Tibial nerve (tissue), 4 donors: Measurements from ENCODE around the gene COL27A1. TPM values are rescaled to one million over a fixed set of nuclear protein-coding genes. Genes with fewer than 3 reads are reported as not detected.
A peak's percentile ranks its signal among the peaks of the same experiment; 100 is the strongest.

Experiments used
- DNase-seq, 2 donors: peaks; one replicate each; pipeline ENCODE4 v3.0.0-alpha.2; 2019; ENCODE audit warnings: low spot score in 2 of 2
- H3K27ac ChIP-seq, 4 donors: fragments of 200-600 bp; sonication (generic) in 3 of 4; one replicate each; pipeline ENCODE4 v1.5.1; 2017 to 2019; ENCODE audit warnings: mild to moderate bottlenecking in 1 of 4
- H3K27me3 ChIP-seq, 2 donors: fragments of 200-600 bp; sonication (generic) in 1 of 2; one replicate each; pipeline versions ENCODE4 v1.5.1 to v1.6.0; 2017 to 2019
- H3K36me3 ChIP-seq, 3 donors: fragments of 200-600 bp; sonication (generic); one replicate each; pipeline ENCODE4 v1.5.1; 2018 to 2019
- H3K4me1 ChIP-seq, 4 donors: fragments of 200-600 bp; sonication (generic) in 3 of 4; one replicate each; pipeline ENCODE4 v1.5.1; 2017 to 2019
- H3K4me3 ChIP-seq, 4 donors: fragments of 200-600 bp; sonication (generic) in 3 of 4; one replicate each; pipeline ENCODE4 v1.5.1; 2017 to 2019; ENCODE audit warnings: mild to moderate bottlenecking in 1 of 4, moderate library complexity in 1 of 4
- H3K9me3 ChIP-seq, 4 donors: fragments of 200-600 bp; sonication (generic) in 3 of 4; one replicate each; pipeline ENCODE4 v1.5.1; 2017 to 2019
- CTCF ChIP-seq, 5 experiments: fragments of 200-600 bp in 3 of 5; fragments of 450-650 bp in 2 of 5; sonication (generic) in 3 of 5; IDR thresholded peaks; one replicate each; pipeline ENCODE4 v1.5.1; 2016 to 2019; ENCODE audit warnings: antibody characterized with exemption in 5 of 5, mild to moderate bottlenecking in 3 of 5, moderate library complexity in 2 of 5
- EP300 ChIP-seq, 2 donors: sonication (generic); formaldehyde crosslinking; IDR thresholded peaks; one replicate each; pipeline ENCODE4 v1.6.1; 2017; ENCODE audit warnings: antibody characterized with exemption in 2 of 2, mild to moderate bottlenecking in 1 of 2
- POLR2A ChIP-seq, 2 donors: fragments of 450-650 bp; IDR thresholded peaks; one replicate each; pipeline ENCODE4 v1.6.1; 2017; ENCODE audit warnings: antibody characterized with exemption in 2 of 2, mild to moderate bottlenecking in 2 of 2, moderate library complexity in 2 of 2
- WGBS, 2 donors: methylation state at CpG; one replicate each; pipeline ENCODE4 v1.1.5; 2018; 5-methylcytosine and 5-hydroxymethylcytosine counted together
- total RNA-seq, 4 donors: library from RNA; depleted of rRNA; stranded (reverse); fragments of >200 nt; gene quantifications; one replicate each; pipeline ENCODE4 v1.1.0, GENCODE V29; 2016

COL27A1 gene
- total RNA-seq, 4 donors from 2014 or later, result 14.9 to 55.8 (median 27.7) TPM

GRCh38 chr9:114214686-114215414, 59.5 kb downstream of the COL27A1 start:
- DNase-seq, result no peak
- peaks cover 0 to 24% (median 0%) of the 10 kb centered on the region in 4 donors for H3K4me1 ChIP-seq
- H3K27ac ChIP-seq, result no peak overlapping the region
- H3K27me3 ChIP-seq, result no peaks in the 10 kb centered on the region
- H3K9me3 ChIP-seq, result no peaks in the 10 kb centered on the region
- H3K36me3 ChIP-seq, result peaks cover 0 to 63% (median 0%) of the 10 kb centered on the region in 3 donors
- TF ChIP-seq POLR2A (IDR thresholded peaks at IDR 0.05) (no peak), EP300 (IDR thresholded peaks at IDR 0.05) (no peak), CTCF (IDR thresholded peaks at IDR 0.05) (no peak)
- WGBS, 2 donors, result 81 to 86% methylated on average over 6 to 7 of the region's 7 CpGs
- H3K4me3 ChIP-seq, result no peak overlapping the region

GRCh38 chr9:114216081-114216480, 60.7 kb downstream of the COL27A1 start:
- H3K27me3 ChIP-seq, result no peaks in the 10 kb centered on the region
- H3K27ac ChIP-seq, result peak overlapping the region in 1 of 4 donors; percentile 26
- H3K9me3 ChIP-seq, result no peaks in the 10 kb centered on the region
- no peak for TF ChIP-seq EP300 (IDR thresholded peaks at IDR 0.05)
- no peak for TF ChIP-seq CTCF (IDR thresholded peaks at IDR 0.05)
- TF ChIP-seq POLR2A (IDR thresholded peaks at IDR 0.05), result no peak
- H3K4me3 ChIP-seq, result no peak overlapping the region
- H3K36me3 ChIP-seq, result peaks cover 0 to 60% (median 2%) of the 10 kb centered on the region in 3 donors
- 42 to 47% methylated on average over 7 of the region's 7 CpGs for WGBS, 2 donors
- DNase-seq, result no peak
- H3K4me1 ChIP-seq, result peaks cover 0 to 24% (median 0%) of the 10 kb centered on the region in 4 donors

- DNase-seq, result no peak
- 93% methylated on average over 4 of the region's 4 CpGs for WGBS, 2 donors
- no peak for TF ChIP-seq POLR2A (IDR thresholded peaks at IDR 0.05)
- no peak for TF ChIP-seq CTCF (IDR thresholded peaks at IDR 0.05)
- TF ChIP-seq EP300 (IDR thresholded peaks at IDR 0.05), result no peak
- Histone ChIP-seq H3K4me3 (no peak overlapping the region), H3K36me3 (peaks cover 0 to 60% (median 2%) of the 10 kb centered on the region in 3 donors), H3K27me3 (no peaks in the 10 kb centered on the region), H3K4me1 (peaks cover 0 to 24% (median 0%) of the 10 kb centered on the region in 4 donors), H3K9me3 (no peaks in the 10 kb centered on the region), H3K27ac (no peak overlapping the region)
Measured at GRCh38 chr9:114216976-114217375, 61.6 kb downstream of the COL27A1 start.

- Histone ChIP-seq H3K4me3 (no peak overlapping the region), H3K27ac (no peak overlapping the region), H3K36me3 (peaks cover 0 to 48% (median 2%) of the 10 kb centered on the region in 3 donors), H3K4me1 (peaks cover 0 to 24% (median 0%) of the 10 kb centered on the region in 4 donors), H3K27me3 (no peaks in the 10 kb centered on the region), H3K9me3 (no peaks in the 10 kb centered on the region)
- WGBS, 2 donors, result 92% methylated on average over 11 of the region's 11 CpGs
- DNase-seq, result no peak
- TF ChIP-seq POLR2A (IDR thresholded peaks at IDR 0.05) (no peak), EP300 (IDR thresholded peaks at IDR 0.05) (no peak), CTCF (IDR thresholded peaks at IDR 0.05) (no peak)
Measured at GRCh38 chr9:114218264-114219120, 63.2 kb downstream of the COL27A1 start.
